ENCODE results near the gene DYNC1LI1. TPM values are rescaled to one million over a fixed set of nuclear protein-coding genes. Genes with fewer than 3 reads are reported as not detected.
A peak's percentile ranks its signal among the peaks of the same experiment; 100 is the strongest.

The DYNC1LI1 gene
- total and polyA plus RNA-seq, 4 donors: 18.3 to 50.7 (median 33.5) TPM

- peak; percentile 93 for ATAC-seq (ENCODE audit: insufficient read depth, low FRiP score)
- 0% methylated on average over 60 to 61 of the region's 61 CpGs for WGBS, 2 donors
- Histone ChIP-seq H3K27me3 (ENCODE audit: control insufficient read depth in 3 of 3, insufficient read depth in 3 of 3, low read length in 2 of 3) (no peaks in the 10 kb centered on the region), H3K4me1 (ENCODE audit: control insufficient read depth in 5 of 5, insufficient read depth in 5 of 5, low read length in 5 of 5) (peaks cover 0 to 11% (median 6%) of the 10 kb centered on the region in 5 donors), H3K36me3 (ENCODE audit: control insufficient read depth in 4 of 4, insufficient read depth in 4 of 4, low read length in 4 of 4) (no peaks in the 10 kb centered on the region), H3K9ac (ENCODE audit: insufficient read depth in 1 of 2, low read length in 2 of 2) (peak within 1 kb of the TSS; percentile 52 to 99), H3K4me3 (peak within 1 kb of the TSS; percentile 95), H3K27ac (ENCODE audit: low read depth in 1 of 2, low read length in 1 of 2) (peak within 1 kb of the TSS; percentile 99 to 100), H3K9me3 (ENCODE audit: control insufficient read depth in 4 of 4, insufficient read depth in 3 of 4, low read length in 3 of 4) (no peaks in the 10 kb centered on the region)
- TF ChIP-seq, protein P1, sequence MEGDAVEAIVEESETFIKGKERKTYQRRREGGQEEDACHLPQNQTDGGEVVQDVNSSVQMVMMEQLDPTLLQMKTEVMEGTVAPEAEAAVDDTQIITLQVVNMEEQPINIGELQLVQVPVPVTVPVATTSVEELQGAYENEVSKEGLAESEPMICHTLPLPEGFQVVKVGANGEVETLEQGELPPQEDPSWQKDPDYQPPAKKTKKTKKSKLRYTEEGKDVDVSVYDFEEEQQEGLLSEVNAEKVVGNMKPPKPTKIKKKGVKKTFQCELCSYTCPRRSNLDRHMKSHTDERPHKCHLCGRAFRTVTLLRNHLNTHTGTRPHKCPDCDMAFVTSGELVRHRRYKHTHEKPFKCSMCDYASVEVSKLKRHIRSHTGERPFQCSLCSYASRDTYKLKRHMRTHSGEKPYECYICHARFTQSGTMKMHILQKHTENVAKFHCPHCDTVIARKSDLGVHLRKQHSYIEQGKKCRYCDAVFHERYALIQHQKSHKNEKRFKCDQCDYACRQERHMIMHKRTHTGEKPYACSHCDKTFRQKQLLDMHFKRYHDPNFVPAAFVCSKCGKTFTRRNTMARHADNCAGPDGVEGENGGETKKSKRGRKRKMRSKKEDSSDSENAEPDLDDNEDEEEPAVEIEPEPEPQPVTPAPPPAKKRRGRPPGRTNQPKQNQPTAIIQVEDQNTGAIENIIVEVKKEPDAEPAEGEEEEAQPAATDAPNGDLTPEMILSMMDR (IDR thresholded peaks at IDR 0.05; ENCODE audit: control extremely low read depth, extremely low read depth): no peak
- DNase-seq: peak; percentile 91 to 93 (median 91)
Observed at GRCh38 chr3:32502118-32502945, 68.3 kb downstream of the DYNC1LI1 start, which contains the start of gene CMTM6. Gene CMTM6, minus strand, starts transcription at chr3:32502852. Its CDS starts 107 bp downstream, at chr3:32502745.

DNA sequence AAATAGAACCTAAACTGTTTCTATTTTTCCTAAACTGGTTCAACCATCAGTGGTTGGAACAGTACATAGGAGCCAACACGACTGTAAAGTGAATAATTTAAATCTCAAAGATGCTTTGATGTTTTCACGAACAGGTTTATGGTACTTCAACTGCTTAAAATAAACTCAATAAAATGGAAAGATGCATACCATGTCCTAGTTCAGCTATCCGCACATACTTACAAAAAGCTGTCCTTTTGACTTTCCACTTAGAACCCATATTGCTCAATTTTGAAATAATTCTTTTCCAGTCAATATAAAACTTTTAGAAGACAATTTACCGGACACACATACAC is 68.9 kb downstream of the DYNC1LI1 start:
- Histone ChIP-seq H3K9me3 (ENCODE audit: control insufficient read depth in 4 of 4, insufficient read depth in 3 of 4, low read length in 3 of 4) (no peaks in the 10 kb centered on the region), H3K27me3 (ENCODE audit: control insufficient read depth in 3 of 3, insufficient read depth in 3 of 3, low read length in 2 of 3) (no peaks in the 10 kb centered on the region), H3K9ac (ENCODE audit: insufficient read depth in 1 of 2, low read length in 2 of 2) (peak overlapping the region; percentile 52 to 99), H3K4me3 (peak overlapping the region; percentile 95), H3K27ac (ENCODE audit: low read depth in 1 of 2, low read length in 1 of 2) (peak overlapping the region; percentile 99 to 100), H3K36me3 (ENCODE audit: control insufficient read depth in 4 of 4, insufficient read depth in 4 of 4, low read length in 4 of 4) (no peaks in the 10 kb centered on the region), H3K4me1 (ENCODE audit: control insufficient read depth in 5 of 5, insufficient read depth in 5 of 5, low read length in 5 of 5) (peaks cover 0 to 11% (median 6%) of the 10 kb centered on the region in 5 donors)
- WGBS, 2 donors: 8% methylated on average over 4 of the region's 4 CpGs
- DNase-seq (no peak), ATAC-seq (ENCODE audit: insufficient read depth, low FRiP score) (no peak)
- TF ChIP-seq, protein P1 (IDR thresholded peaks at IDR 0.05; ENCODE audit: control extremely low read depth, extremely low read depth): no peak

DNA sequence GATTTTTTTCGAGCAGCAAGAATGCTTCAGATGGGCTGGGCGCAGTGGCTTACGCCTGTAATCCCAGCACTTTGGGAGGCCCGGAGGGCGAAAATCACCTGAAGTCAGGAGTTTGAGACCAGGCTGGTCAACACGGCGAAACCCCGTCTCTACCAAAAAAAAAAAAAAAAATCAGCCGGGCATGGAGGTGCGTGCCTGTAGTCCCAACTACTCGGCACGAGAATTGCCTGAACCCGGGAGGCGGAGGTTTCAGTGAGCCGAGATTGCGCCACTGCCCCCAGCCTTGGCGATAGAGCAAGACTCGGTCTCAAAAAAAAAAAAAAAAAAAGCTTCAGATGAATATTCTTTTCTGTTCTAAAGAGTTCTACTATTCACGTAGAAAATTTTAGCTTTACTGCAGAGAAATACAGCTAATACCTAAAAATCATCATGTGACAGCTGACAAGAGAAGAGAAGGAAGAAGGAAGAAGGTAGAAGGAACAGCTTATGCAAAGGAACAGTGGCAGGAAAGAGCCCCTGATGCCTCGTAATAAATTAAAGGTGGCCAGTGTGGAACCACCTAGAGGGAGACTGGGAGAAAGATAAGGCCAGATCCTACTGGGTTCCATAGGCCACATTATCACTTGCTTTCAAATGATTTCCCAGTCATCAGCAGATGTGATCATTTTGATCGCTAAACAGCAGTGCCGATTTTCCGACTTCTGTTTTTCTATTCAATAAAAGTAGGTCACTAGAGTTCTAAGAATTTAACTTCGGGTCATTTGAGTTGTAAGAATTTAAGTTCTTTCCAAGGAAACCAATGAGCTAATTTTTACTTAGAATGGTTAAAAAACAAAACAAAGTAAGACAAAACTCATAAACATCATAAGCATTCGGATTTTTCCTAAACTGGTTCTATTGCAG is 69.5 kb downstream of the DYNC1LI1 start:
- peak overlapping the region in 1 of 2 donors; percentile 99 for H3K9ac ChIP-seq (ENCODE audit: insufficient read depth in 1 of 2, low read length in 2 of 2)
- no peak for ATAC-seq (ENCODE audit: insufficient read depth, low FRiP score)
- WGBS, 2 donors: 56 to 62% methylated on average over 25 of the region's 25 CpGs
- peak in 1 of 3 donors; percentile 36 for DNase-seq
- H3K4me1 ChIP-seq (ENCODE audit: control insufficient read depth in 5 of 5, insufficient read depth in 5 of 5, low read length in 5 of 5): peaks cover 0 to 11% (median 6%) of the 10 kb centered on the region in 5 donors
- no peak overlapping the region for H3K4me3 ChIP-seq
- H3K36me3 ChIP-seq (ENCODE audit: control insufficient read depth in 4 of 4, insufficient read depth in 4 of 4, low read length in 4 of 4): no peaks in the 10 kb centered on the region
- TF ChIP-seq, protein P1 (IDR thresholded peaks at IDR 0.05; ENCODE audit: control extremely low read depth, extremely low read depth): no peak
- H3K27ac ChIP-seq (ENCODE audit: low read depth in 1 of 2, low read length in 1 of 2): no peak overlapping the region
- H3K9me3 ChIP-seq (ENCODE audit: control insufficient read depth in 4 of 4, insufficient read depth in 3 of 4, low read length in 3 of 4): no peaks in the 10 kb centered on the region
- no peaks in the 10 kb centered on the region for H3K27me3 ChIP-seq (ENCODE audit: control insufficient read depth in 3 of 3, insufficient read depth in 3 of 3, low read length in 2 of 3)
